Heart right ventricle (tissue), 16 donors: Measurements from ENCODE around the gene NUP35. TPM values are rescaled to one million over a fixed set of nuclear protein-coding genes. Genes with fewer than 3 reads are reported as not detected.

Experiments used
- ATAC-seq, 8 donors: fragments of 200-7000 bp; cut with Tn5 transposase; one replicate each; pipeline ENCODE4 v1.9.1; 2020; ENCODE audit warnings: mild to moderate bottlenecking in 8 of 8, moderate library complexity in 8 of 8, moderate number of reproducible peaks in 1 of 8
- DNase-seq, 2 donors: peaks; one replicate each; pipeline ENCODE4 v3.0.0-alpha.2; 2020
- H3K27ac ChIP-seq, 10 donors: fragments of 200-600 bp; sonication (generic) in 2 of 10; one replicate each; pipeline versions ENCODE4 v1.5.0 to v1.8.0; 2020 to 2022; ENCODE audit warnings: mild to moderate bottlenecking in 3 of 10
- H3K27me3 ChIP-seq, 7 donors: fragments of 200-600 bp; one replicate each; pipeline ENCODE4 v1.8.0; 2021 to 2022; ENCODE audit warnings: mild to moderate bottlenecking in 2 of 7
- H3K36me3 ChIP-seq, 9 donors: fragments of 200-600 bp; sonication (generic) in 1 of 9; one replicate each; pipeline versions ENCODE4 v1.5.0 to v1.8.0; 2020 to 2022; ENCODE audit warnings: mild to moderate bottlenecking in 2 of 9
- H3K4me1 ChIP-seq, 9 donors: fragments of 200-600 bp; sonication (generic) in 1 of 9; one replicate each; pipeline versions ENCODE4 v1.5.0 to v1.8.0; 2020 to 2022; ENCODE audit warnings: mild to moderate bottlenecking in 4 of 9
- H3K4me3 ChIP-seq, 10 donors: fragments of 200-600 bp; sonication (generic) in 2 of 10; one replicate each; pipeline versions ENCODE4 v1.5.0 to v1.8.0; 2020 to 2022; ENCODE audit warnings: mild to moderate bottlenecking in 7 of 10, moderate library complexity in 2 of 10
- H3K9me3 ChIP-seq, 11 donors: fragments of 200-600 bp in 10 of 11; sonication (generic) in 2 of 11; one replicate each; pipeline versions ENCODE4 v1.5.0 to v1.8.0; 2013 to 2022; ENCODE audit warnings: mild to moderate bottlenecking in 2 of 11, control low read depth in 1 of 11, moderate library complexity in 1 of 11
- WGBS, 2 donors: extraction: QIAGEN DNeasy Blood & Tissue Kit; methylation state at CpG; one replicate each; pipeline ENCODE4 v1.1.7; 2013; ENCODE audit warnings: inconsistent platforms in 1 of 2; 5-methylcytosine and 5-hydroxymethylcytosine counted together
- intact Hi-C, 10 donors: fragments of 100-400 bp; cut with DNase I; formaldehyde crosslinking; loops; one replicate each; pipeline versions ENCODE4 v1.11.1 to v1.14.2; 2022
- polyA plus RNA-seq, 2 donors: library from polyadenylated mRNA; stranded (reverse); fragments of 200-250 nt; gene quantifications; one replicate each; pipeline ENCODE4 v1.2.3, GENCODE V29; 2013
- total RNA-seq, 10 donors: library from RNA; stranded (reverse); fragmentation: NEBNext Ultra II Directional in 3 of 10; extraction: Animal tissue kit (Norgen Biotek cat#: 25700) in 3 of 10; gene quantifications; one replicate each; pipeline versions ENCODE4 v1.2.1 to v1.2.4, GENCODE V29; 2021 to 2023
- TF ChIP-seq, protein P1 (sequence below), 9 donors: fragments of 200-600 bp; sonication (generic) in 2 of 9; IDR thresholded peaks; one replicate each; pipeline versions ENCODE4 v1.5.0 to v1.8.0; 2021 to 2022; ENCODE audit warnings: antibody characterized with exemption in 9 of 9, mild to moderate bottlenecking in 5 of 9, moderate library complexity in 1 of 9
- donor health status: Arrhythmogenic right ventricular cardiomyopathy.
- donor health status: ischemic (EF 13 %, LVEDD 7.1; RV severe dilation, severe dysfunction).
- donor health status: healthy with polysubstance abuse.
- donor health status: DM: no; HTN: yes; CAD: no.
- donor health status: DM: no; HTN: no; CAD: no.
- donor health status: ischemic (EF 25% LVEDD 6.9; RV normal size, moderate dysfunction).
- donor health status: ischemic (EF 25% LVEDD 5.7; RV mildly dilated, moderate dysfunction).
- donor health status: healthy.
- donor health status: DM: yes; HTN: yes; CAD: no.
- donor health status: Ischemic cardiomyopathy.
- donor health status: ischemic (EF 35%, LVEDD 5.7; RV mildly dilated, moderate dysfunction).
- donor health status: nonischemic (EF 11% LVEDD 7.7; RV severe dilation, severe dysfunction).
- donor health status: DM: yes; HTN: yes; CAD: no.
- donor health status: PGD.
- donor health status: ischemic (EF 29% LVEDD 5.4; RV normal size, mild dysfunction).
- donor health status: nonischemic (EF 23%, LVEDD 6.1; RV moderate dilation, normal function).

The NUP35 gene
- total and polyA plus RNA-seq, 12 donors: 4.4 to 11.0 (median 8.3) TPM

DNA sequence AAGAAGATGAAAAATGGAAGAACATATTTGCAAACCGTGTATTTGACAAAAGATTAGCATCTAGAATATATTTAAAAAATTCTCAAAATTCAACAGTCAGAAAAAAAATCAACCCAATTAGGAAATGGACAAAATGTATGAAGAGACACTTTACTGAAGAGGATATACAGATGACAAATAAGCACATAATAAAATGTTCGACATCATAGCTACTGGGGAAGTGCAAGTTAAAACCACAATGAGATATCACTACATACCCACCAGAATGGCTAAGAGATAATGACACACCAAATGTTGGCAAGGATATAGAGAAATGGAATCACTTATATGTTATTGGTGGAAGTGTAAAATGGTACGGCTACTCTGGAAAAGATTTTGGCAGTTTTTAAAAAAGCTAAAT, 11.7 kb upstream of the NUP35 start:
- H3K9me3 ChIP-seq: no peaks in the 10 kb centered on the region
- peaks cover 0 to 5% (median 0%) of the 10 kb centered on the region in 7 donors for H3K27me3 ChIP-seq
- H3K36me3 ChIP-seq: no peaks in the 10 kb centered on the region
- H3K4me1 ChIP-seq: no peaks in the 10 kb centered on the region
- no peak overlapping the region for H3K4me3 ChIP-seq
- no peak for ATAC-seq
- TF ChIP-seq, protein P1, sequence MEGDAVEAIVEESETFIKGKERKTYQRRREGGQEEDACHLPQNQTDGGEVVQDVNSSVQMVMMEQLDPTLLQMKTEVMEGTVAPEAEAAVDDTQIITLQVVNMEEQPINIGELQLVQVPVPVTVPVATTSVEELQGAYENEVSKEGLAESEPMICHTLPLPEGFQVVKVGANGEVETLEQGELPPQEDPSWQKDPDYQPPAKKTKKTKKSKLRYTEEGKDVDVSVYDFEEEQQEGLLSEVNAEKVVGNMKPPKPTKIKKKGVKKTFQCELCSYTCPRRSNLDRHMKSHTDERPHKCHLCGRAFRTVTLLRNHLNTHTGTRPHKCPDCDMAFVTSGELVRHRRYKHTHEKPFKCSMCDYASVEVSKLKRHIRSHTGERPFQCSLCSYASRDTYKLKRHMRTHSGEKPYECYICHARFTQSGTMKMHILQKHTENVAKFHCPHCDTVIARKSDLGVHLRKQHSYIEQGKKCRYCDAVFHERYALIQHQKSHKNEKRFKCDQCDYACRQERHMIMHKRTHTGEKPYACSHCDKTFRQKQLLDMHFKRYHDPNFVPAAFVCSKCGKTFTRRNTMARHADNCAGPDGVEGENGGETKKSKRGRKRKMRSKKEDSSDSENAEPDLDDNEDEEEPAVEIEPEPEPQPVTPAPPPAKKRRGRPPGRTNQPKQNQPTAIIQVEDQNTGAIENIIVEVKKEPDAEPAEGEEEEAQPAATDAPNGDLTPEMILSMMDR (IDR thresholded peaks at IDR 0.05): no peak
- intact Hi-C loops: no loop called here
- 84 to 91% methylated on average over 3 of the region's 3 CpGs for WGBS, 2 donors
- no peak overlapping the region for H3K27ac ChIP-seq
- DNase-seq: no peak

DNA sequence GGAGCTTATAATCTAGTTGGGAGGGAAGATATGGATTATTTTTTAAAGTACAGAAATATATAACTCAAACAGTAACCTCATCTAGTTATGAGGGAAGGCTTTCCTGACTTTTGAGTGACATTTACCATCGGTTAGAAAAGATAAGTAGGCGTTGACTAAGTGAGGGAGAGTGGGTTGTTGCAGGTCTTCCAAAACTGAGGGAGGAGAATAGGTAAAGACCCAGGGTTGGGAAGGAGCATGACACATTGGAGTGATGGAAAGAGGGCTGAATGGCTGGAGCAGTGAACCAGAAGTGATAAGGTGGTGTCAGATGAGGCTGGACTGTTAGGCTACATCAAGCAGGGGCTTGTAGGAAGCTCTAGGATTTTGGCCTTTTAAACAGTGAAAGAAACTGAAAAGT, 10.6 kb upstream of the NUP35 start:
- TF ChIP-seq, protein P1 (IDR thresholded peaks at IDR 0.05): no peak
- peaks cover 0 to 5% (median 0%) of the 10 kb centered on the region in 7 donors for H3K27me3 ChIP-seq
- 41 to 48% methylated on average over 2 of the region's 2 CpGs for WGBS, 2 donors
- H3K9me3 ChIP-seq: no peaks in the 10 kb centered on the region
- intact Hi-C loops: no loop called here
- H3K4me1 ChIP-seq: no peaks in the 10 kb centered on the region
- H3K36me3 ChIP-seq: no peaks in the 10 kb centered on the region
- DNase-seq (no peak), ATAC-seq (no peak)
- no peak overlapping the region for H3K4me3 ChIP-seq
- H3K27ac ChIP-seq: no peak overlapping the region

DNA sequence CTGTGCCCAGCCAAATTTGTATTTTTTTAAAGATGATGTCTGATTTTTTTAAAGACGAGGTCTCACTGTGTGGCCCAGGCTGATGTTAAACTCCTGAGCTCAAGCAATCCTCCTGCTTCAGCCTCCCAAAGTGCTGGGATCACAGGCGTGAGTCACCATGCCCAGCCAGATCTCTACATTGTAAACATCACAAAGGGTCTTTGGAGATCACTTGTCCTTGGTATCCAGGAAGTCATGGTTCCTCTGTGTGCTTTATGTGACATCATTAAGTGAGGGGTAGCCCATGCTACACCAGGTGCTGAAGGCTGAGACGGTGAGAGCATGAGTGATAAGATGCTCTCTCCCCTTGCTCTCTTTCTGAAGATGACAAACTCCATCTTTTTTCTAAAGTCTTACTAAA, 7.0 kb upstream of the NUP35 start:
- TF ChIP-seq, protein P1 (IDR thresholded peaks at IDR 0.05): no peak
- no peaks in the 10 kb centered on the region for H3K9me3 ChIP-seq
- DNase-seq (no peak), ATAC-seq (no peak)
- H3K4me1 ChIP-seq: no peaks in the 10 kb centered on the region
- H3K36me3 ChIP-seq: no peaks in the 10 kb centered on the region
- no peak overlapping the region for H3K4me3 ChIP-seq
- no peak overlapping the region for H3K27ac ChIP-seq
- intact Hi-C loops: no loop called here
- 68 to 82% methylated on average over 3 of the region's 3 CpGs for WGBS, 2 donors
- H3K27me3 ChIP-seq: no peaks in the 10 kb centered on the region

DNA sequence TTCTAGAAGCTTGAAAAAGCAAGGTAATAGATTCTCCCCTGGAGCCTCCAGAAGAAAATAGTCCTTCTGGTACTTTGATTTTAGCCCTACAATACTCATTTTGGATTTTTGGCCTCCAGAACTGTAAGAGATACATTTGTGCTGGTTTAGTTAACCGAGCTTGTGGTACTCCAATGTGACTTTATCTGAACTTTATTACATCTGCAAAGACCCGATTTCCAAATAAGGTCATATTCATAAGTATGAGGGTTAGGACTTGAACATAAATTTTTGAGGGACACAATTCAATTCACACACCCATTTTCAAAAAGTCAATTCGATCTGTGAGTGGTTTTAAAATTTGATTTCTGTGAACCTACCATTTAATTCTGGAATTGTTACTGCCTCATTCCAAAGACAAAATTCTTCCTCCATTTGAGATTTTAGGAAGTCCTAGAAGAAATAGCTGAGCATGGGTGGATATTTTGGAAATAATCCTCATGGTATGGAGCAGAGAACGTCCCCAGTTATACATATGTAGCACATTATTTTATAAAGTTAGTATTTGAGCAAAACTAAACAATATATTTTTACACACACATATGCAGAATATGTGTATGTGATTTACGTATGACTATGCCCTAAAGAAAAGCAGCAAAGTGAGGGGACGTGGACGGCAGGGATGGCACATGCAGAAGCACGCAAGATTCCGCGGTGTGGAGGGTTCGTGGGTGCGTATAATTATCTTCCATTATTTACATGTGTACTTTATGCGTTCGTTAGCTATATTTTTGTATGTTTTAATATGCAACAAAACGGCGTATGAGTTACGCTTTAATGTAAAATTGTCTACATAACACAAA, 905 bp upstream of the NUP35 start:
- Histone ChIP-seq H3K9me3 (no peaks in the 10 kb centered on the region), H3K4me1 (peaks cover 0 to 23% (median 14%) of the 10 kb centered on the region in 9 donors), H3K27ac (peak overlapping the region in 9 of 10 donors; percentile 61 to 88 (median 83)), H3K36me3 (peaks cover 0 to 2% (median 0%) of the 10 kb centered on the region in 9 donors), H3K4me3 (peak overlapping the region; percentile 52 to 96 (median 80)), H3K27me3 (no peaks in the 10 kb centered on the region)
- DNase-seq: no peak
- intact Hi-C loops: loop anchor here in 2 of 10 donors (1.0 to 5.0 kb wide), 2 partner anchors 44 to 46 kb away; partner anchors contain the start of gene DUSP19 (in 1 of the 2)
- ATAC-seq: no peak
- 27 to 28% methylated on average over 17 of the region's 17 CpGs for whole genome bisulfite sequencing, 2 donors
- TF ChIP-seq, protein P1 (IDR thresholded peaks at IDR 0.05): no peak
